HG03097 (cell line): ENCODE results near the gene NCAM1.

Experiments used
- ATAC-seq: cut with Tn5 transposase; IDR thresholded peaks from one replicate; pipeline ENCODE4 v1.9.1; 2021; ENCODE audit not compliant: unreplicated experiment, low FRiP score

The NCAM1 gene

DNA sequence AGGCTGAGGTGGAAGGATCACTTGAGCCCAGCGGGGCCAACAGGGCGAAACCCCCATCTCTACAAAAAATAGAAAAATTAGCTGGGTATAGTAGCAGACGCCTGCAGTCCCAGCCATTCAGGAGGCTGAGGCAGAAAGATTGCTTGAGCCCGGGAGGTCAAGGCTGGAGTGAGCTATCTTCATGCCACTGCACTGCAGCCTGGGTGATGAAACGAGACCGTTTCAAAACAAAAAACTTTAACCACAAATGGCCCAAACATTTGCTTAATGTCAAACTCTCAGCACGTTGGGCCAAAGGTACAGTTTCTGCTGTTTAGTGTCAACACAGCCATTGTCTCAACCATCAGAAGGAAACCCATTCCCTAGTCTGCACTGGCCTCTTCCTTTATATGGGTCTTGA lies 284.0 kb downstream of the NCAM1 start:
- no peak for ATAC-seq

DNA sequence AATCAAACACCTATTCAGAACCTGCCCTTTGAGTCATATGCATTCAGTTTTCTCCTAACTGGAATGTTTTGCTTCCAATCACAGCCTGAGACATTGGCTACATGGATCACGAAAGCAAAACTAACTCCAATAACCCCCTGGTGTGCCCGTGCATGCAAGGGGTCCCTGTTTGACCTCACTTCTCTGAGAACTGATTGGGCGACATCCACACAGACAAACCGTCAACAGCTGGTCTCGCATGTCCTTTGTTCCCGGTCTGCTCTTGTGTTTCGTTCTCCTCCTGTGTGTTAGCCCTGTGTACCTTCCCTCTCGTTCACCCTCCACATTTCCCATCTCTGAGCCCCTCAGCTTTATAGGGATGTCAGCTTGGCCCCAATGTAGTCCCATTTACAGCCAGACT lies 286.0 kb downstream of the NCAM1 start:
- ATAC-seq, result no peak

DNA sequence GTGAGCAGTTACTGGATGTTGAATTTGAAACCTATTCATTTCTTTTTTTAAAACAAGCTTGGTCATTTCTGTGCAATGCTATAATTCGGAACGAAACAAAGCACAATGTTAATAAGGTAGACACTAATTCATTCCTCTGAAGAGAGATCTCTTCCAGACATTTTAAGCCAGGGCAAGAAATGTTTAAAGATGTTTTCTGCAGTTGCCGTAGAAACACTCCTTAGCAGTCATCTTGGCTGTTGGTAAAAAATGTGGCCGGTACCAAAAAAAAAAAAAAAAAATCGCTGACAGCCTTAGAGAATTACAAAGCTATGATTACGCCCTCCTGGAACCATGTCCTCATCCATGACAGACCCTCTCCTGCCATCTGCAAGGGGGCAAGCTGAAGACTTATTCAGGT lies 286.7 kb downstream of the NCAM1 start:
- ATAC-seq, result no peak

DNA sequence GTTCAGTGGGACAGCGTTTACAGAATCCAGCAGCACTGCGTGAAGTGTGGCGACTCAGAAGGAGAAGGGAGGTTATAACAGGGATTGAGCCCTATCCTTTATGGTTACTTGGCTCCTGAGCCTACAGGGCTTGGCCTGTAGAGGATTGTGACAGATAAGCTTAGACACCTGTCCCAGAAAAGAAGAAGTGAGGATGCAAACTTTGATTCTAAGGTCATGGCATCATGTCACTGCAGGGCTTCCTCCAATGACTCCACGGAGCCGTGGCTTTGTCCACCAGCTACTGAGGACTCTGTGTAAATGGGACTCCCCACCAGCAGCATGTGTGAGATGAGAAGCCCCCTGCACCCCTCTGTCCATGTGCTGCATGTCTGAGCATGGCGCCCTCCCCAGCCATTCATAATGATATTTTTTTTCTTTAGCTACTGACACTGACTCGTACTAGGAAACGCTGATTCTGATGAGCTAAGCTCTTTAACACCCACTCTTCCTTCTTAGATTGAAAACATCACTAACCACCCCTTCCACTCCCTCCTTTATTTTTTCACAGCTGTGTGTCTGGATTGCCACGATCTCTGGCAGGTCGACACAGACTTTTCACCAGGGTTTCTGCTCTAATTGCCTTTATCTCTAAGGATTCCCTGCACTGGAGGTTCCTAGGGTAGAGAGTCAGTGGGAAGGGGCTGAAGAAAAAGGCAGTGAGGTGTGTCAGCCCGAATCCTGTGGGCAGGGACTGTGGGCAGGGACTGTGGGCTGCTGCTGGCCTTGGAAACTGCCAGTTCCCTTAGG lies 287.7 kb downstream of the NCAM1 start:
- no peak for ATAC-seq

DNA sequence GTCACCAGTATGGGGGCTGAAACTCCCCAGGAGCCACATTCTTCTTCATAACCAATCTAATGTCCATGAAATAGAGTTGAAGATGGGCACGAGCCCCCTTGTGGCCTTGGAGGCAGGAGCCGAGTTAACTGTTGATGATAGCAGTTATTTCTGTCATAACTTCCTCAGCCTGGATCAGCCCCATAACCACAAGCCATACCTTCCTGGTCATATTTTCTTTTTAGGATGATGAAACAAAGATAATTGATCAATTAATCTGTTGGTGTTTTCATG lies 288.2 kb downstream of the NCAM1 start:
- ATAC-seq, result no peak

- no peak for ATAC-seq
Measured at GRCh38 chr11:113249786-113250185, 288.6 kb downstream of the NCAM1 start.

GRCh38 chr11:113251281-113251680 lies 290.1 kb downstream of the NCAM1 start:
- no peak for ATAC-seq

- no peak for ATAC-seq
Measured at GRCh38 chr11:113253406-113253805, 292.2 kb downstream of the NCAM1 start.

- no peak for ATAC-seq
Measured at GRCh38 chr11:113255096-113255495, 293.9 kb downstream of the NCAM1 start.

DNA sequence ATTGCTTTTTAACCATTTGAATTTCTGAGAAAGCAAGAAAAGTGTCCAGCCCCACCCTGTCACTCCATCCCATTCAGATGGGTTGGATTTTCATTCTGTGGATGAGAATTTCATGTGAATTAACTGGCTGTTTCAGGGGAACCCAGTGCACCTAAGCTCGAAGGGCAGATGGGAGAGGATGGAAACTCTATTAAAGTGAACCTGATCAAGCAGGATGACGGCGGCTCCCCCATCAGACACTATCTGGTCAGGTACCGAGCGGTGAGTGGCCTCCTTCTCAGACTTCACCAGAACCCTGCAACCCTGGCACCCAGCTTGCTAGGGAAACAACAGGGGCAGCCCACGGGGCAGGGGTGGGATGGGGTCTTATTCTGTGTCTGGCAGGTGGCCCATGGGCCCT lies 294.5 kb downstream of the NCAM1 start:
- ATAC-seq, result no peak

GRCh38 chr11:113256431-113257202 lies 295.4 kb downstream of the NCAM1 start:
- ATAC-seq, result no peak

DNA sequence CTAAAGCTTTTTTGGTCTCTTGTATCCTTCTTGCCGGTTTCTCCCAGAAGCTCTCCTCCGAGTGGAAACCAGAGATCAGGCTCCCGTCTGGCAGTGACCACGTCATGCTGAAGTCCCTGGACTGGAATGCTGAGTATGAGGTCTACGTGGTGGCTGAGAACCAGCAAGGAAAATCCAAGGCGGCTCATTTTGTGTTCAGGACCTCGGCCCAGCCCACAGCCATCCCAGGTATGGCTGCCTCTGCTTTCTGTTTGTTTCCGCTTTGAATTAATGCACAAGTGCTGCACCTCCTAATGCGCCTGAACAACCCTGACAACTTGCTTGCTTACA lies 298.8 kb downstream of the NCAM1 start:
- ATAC-seq, result no peak

DNA sequence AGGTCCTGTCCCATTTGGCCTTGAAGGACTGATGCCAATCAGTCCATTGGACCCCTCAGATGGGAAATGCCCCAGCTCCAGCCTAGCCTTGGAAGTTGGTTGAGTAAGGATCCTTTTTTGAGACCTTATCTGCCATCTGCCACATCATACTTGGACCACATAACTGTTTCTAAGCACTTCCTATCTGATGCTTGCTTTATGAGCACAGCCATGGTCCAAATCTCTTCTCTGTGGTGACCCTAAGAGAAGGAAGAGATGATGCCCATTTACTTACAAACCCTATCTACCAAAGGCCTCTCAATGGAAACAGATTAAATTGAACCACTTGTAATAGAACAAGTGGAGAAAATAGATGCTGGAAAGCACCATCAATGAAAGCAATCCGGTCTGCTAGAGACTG lies 299.3 kb downstream of the NCAM1 start:
- ATAC-seq, result no peak

- no peak for ATAC-seq
Measured at GRCh38 chr11:113261709-113262475, 300.7 kb downstream of the NCAM1 start.

DNA sequence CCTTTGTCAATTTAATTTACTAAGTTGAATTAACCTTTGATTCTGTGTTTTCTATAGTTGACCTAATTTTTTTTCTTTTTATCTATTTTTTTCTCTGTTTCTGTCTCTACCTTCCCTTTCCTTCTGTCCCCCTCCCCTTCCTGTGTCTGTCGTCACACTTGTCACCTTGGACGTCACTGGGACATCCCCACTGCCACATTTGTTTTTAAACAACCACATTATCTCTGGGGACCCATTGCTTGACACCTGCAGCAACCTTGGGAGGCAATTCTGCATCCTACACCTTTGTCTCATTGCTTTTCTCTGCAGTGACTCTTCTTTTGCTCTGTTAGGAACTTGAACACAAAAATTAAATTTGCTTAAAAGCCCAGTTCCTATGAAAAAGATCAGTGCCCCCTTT lies 301.4 kb downstream of the NCAM1 start:
- ATAC-seq, result no peak

DNA sequence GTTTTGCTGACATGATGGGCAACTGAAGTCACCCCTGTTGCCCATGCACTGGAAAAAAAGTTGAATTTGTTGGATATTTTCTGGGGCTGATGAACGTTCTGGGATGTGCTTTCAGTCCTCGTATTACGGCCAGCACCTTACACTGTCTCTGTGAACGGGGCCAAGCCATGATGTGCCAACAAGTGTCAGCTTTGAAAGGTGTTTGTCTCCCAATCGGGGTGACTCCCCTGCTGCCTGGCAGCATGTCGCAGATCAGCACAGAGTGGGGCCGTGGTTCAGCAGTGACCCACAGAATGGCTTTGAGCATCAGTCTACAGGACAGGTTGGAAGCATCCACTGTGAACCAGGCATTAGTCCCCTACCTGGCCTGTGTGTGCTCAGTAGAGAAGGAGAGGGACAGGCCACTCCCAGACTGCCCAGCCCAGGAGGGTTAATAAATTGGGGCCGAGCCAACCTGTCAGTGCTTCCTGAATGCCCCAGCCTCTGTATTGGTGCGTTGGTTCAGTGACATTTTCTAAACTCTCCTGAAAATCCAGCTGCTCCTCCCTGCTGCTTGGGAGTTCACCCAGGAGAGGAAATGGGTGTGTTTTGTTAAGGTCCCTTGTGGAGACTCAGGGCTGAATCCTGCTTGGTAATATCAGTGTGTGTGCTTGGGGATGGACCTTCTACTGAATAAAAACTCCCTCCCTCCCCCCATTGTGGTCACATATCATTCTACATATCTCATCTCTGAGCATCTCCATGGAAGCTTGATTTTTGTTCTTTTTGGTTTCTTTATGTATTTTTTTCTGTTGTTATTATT lies 302.4 kb downstream of the NCAM1 start:
- ATAC-seq, result no peak

DNA sequence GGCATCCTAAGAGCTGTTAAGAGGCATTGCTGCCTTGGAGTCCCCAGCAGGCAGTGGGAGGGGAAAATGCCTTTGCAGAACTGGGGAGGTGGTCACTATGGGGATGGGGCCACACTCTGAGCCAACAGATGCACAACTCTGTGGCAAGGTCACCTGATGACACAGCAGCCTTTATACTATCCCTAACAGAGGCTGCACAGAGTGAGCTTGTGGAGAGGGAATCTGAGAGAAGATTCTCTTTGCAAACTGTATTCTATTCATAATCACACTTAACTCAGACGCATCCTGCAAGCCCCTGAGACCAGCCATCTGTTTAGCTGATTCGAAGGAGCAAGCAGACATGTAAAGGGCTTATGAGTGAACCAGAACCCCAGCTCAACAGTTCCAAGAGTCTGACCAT lies 304.1 kb downstream of the NCAM1 start:
- ATAC-seq, result no peak

DNA sequence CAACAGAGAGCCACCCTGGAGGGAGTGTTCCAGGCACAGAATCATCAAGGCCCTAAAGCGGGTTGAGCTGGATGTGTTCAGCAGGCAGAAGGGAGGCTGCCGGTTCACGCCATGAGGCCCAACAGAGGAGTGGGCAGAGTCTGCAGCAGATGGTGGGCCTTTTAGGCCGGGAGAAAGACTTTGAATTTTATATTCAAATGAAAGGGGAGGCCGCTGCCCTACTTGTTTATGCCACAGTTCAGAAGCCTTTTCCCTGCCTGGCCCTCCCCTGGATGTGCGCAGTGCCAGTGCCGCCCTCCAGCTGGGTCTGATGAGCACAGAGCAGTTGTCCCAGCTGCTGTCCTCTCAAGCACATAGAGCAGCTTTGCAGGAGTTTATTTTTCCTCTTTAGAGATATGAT lies 306.3 kb downstream of the NCAM1 start:
- ATAC-seq, result no peak

GRCh38 chr11:113269096-113269495 lies 307.9 kb downstream of the NCAM1 start:
- no peak for ATAC-seq

- ATAC-seq, result no peak
Measured at GRCh38 chr11:113269636-113270035, 308.4 kb downstream of the NCAM1 start.

DNA sequence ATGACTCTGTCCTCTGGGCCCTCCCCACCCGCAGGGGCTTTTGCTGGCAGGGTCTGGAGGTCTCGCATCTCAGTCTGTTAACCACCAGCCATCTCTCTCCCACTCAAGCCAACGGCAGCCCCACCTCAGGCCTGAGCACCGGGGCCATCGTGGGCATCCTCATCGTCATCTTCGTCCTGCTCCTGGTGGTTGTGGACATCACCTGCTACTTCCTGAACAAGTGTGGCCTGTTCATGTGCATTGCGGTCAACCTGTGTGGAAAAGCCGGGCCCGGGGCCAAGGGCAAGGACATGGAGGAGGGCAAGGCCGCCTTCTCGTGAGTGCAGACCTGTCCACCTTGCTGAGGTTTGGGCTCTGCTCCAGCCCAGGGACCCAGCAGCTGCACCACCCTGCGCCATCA lies 308.9 kb downstream of the NCAM1 start:
- ATAC-seq, result no peak
